Activated CD4-positive, alpha-beta memory T cell treated with anti-CD3 and anti-CD28 coated beads for 36 hours (primary cell): ENCODE data around the gene TRAPPC8. TPM values are rescaled to one million over a fixed set of nuclear protein-coding genes. Genes with fewer than 3 reads are reported as not detected.

ENCODE experiments used
- CTCF ChIA-PET: fragments of 350-600 bp; sonication (Branson Sonifier 250); formaldehyde crosslinking; loops from one replicate; lab custom pipeline; 2021; ENCODE audit warnings: antibody characterized with exemption, inconsistent platforms; lab: Charles Lee
- POLR2A ChIA-PET: fragments of 350-600 bp; sonication (Branson Sonifier 250); formaldehyde crosslinking; loops from one replicate; lab custom pipeline; 2021; ENCODE audit warnings: antibody characterized with exemption; lab: Charles Lee
- DNase-seq: peaks from one replicate; pipeline ENCODE4 v3.0.0-alpha.2; 2020
- H3K27ac Mint-ChIP-seq: one replicate; pipeline ENCODE4 v1.8.0; 2021; ENCODE audit warnings: mixed read lengths
- H3K27me3 Mint-ChIP-seq: one replicate; pipeline ENCODE4 v1.8.0; 2021; ENCODE audit warnings: mixed read lengths
- H3K36me3 Mint-ChIP-seq: one replicate; pipeline ENCODE4 v1.8.0; 2021; ENCODE audit warnings: mixed read lengths
- H3K4me1 Mint-ChIP-seq: one replicate; pipeline ENCODE4 v1.8.0; 2021; ENCODE audit warnings: low read depth, mixed read lengths
- H3K4me3 Mint-ChIP-seq: one replicate; pipeline ENCODE4 v1.8.0; 2021; ENCODE audit warnings: mild to moderate bottlenecking, mixed read lengths
- H3K9me3 Mint-ChIP-seq: one replicate; pipeline ENCODE4 v1.8.0; 2021; ENCODE audit warnings: mixed read lengths
- intact Hi-C: fragments of 100-400 bp; cut with micrococcal nuclease; formaldehyde crosslinking; loops from one replicate; pipeline ENCODE4 v1.15.1; 2023
- total RNA-seq, 2 experiments: library from RNA; stranded (reverse); gene quantifications; one replicate each; pipeline ENCODE4 v1.2.3, GENCODE V29; 2021

The TRAPPC8 gene
- total RNA-seq, 2 experiments from 2014 or later, result 30.4 to 34.2 TPM

GRCh38 chr18:31891566-31891965 is 51.4 kb downstream of the TRAPPC8 start:
- CTCF ChIA-PET, result interaction anchor here (0.6 kb wide), 1 partner anchor 140 kb away, joined by 3 read pairs; no protein-coding TSS in a partner anchor
- H3K4me1 Mint-ChIP-seq, result no peaks in the 10 kb centered on the region
- no peaks in the 10 kb centered on the region for H3K27me3 Mint-ChIP-seq
- H3K27ac Mint-ChIP-seq, result no peak overlapping the region
- no peak overlapping the region for H3K4me3 Mint-ChIP-seq
- no peaks in the 10 kb centered on the region for H3K9me3 Mint-ChIP-seq
- POLR2A ChIA-PET, result interaction anchor here (1.0 kb wide), 1 partner anchor 14 kb away, joined by 3 read pairs; no protein-coding TSS in a partner anchor
- intact Hi-C loops, result no loop called here
- H3K36me3 Mint-ChIP-seq, result peaks cover 43% of the 10 kb centered on the region
- no peak for DNase-seq

- peaks cover 70% of the 10 kb centered on the region for H3K36me3 Mint-ChIP-seq
- H3K27ac Mint-ChIP-seq, result no peak overlapping the region
- DNase-seq, result no peak
- H3K9me3 Mint-ChIP-seq, result peaks cover 17% of the 10 kb centered on the region
- ChIA-PET CTCF (no interaction called here), POLR2A (no interaction called here)
- H3K4me3 Mint-ChIP-seq, result no peak overlapping the region
- H3K4me1 Mint-ChIP-seq, result peaks cover 10% of the 10 kb centered on the region
- intact Hi-C loops, result no loop called here
- H3K27me3 Mint-ChIP-seq, result no peaks in the 10 kb centered on the region
These were observed 58.9 kb downstream of the TRAPPC8 start for GRCh38 chr18:31884020-31884419.

GRCh38 chr18:31880186-31880898 is 62.6 kb downstream of the TRAPPC8 start:
- H3K4me3 Mint-ChIP-seq, result no peak overlapping the region
- POLR2A ChIA-PET, result interaction anchor here (0.6 kb wide), 1 partner anchor 46 kb away, joined by 3 read pairs; no protein-coding TSS in a partner anchor
- peaks cover 10% of the 10 kb centered on the region for H3K4me1 Mint-ChIP-seq
- no peak overlapping the region for H3K27ac Mint-ChIP-seq
- intact Hi-C loops, result no loop called here
- H3K27me3 Mint-ChIP-seq, result no peaks in the 10 kb centered on the region
- CTCF ChIA-PET, result no interaction called here
- H3K36me3 Mint-ChIP-seq, result peaks cover 60% of the 10 kb centered on the region
- peaks cover 17% of the 10 kb centered on the region for H3K9me3 Mint-ChIP-seq
- DNase-seq, result no peak

GRCh38 chr18:31878358-31878757 is 64.6 kb downstream of the TRAPPC8 start:
- H3K9me3 Mint-ChIP-seq, result peaks cover 17% of the 10 kb centered on the region
- H3K4me1 Mint-ChIP-seq, result peaks cover 10% of the 10 kb centered on the region
- H3K27ac Mint-ChIP-seq, result no peak overlapping the region
- H3K36me3 Mint-ChIP-seq, result peaks cover 54% of the 10 kb centered on the region
- intact Hi-C loops, result no loop called here
- no peak overlapping the region for H3K4me3 Mint-ChIP-seq
- no peak for DNase-seq
- POLR2A ChIA-PET, result no interaction called here
- CTCF ChIA-PET, result interaction anchor here (1.0 kb wide), 1 partner anchor 28 kb away, joined by 5 read pairs; no protein-coding TSS in a partner anchor
- no peaks in the 10 kb centered on the region for H3K27me3 Mint-ChIP-seq

- ChIA-PET CTCF (interaction anchor here (1.0 kb wide), 1 partner anchor 29 kb away, joined by 5 read pairs; no protein-coding TSS in a partner anchor), POLR2A (no interaction called here)
- Mint-ChIP-seq H3K4me3 (no peak overlapping the region), H3K27me3 (no peaks in the 10 kb centered on the region), H3K9me3 (peaks cover 17% of the 10 kb centered on the region), H3K4me1 (peaks cover 10% of the 10 kb centered on the region), H3K27ac (no peak overlapping the region), H3K36me3 (peaks cover 51% of the 10 kb centered on the region)
- intact Hi-C loops, result no loop called here
- DNase-seq, result no peak
These were observed 65.0 kb downstream of the TRAPPC8 start for GRCh38 chr18:31877900-31878299.

- DNase-seq, result no peak
- peaks cover 47% of the 10 kb centered on the region for H3K36me3 Mint-ChIP-seq
- no peak overlapping the region for H3K4me3 Mint-ChIP-seq
- CTCF ChIA-PET, result no interaction called here
- H3K9me3 Mint-ChIP-seq, result peaks cover 13% of the 10 kb centered on the region
- intact Hi-C loops, result no loop called here
- H3K27me3 Mint-ChIP-seq, result no peaks in the 10 kb centered on the region
- peak overlapping the region; percentile 26 for H3K27ac Mint-ChIP-seq
- POLR2A ChIA-PET, result no interaction called here
- peaks cover 10% of the 10 kb centered on the region for H3K4me1 Mint-ChIP-seq
These were observed 66.2 kb downstream of the TRAPPC8 start for GRCh38 chr18:31876707-31877106.

GRCh38 chr18:31875301-31875700 is 67.6 kb downstream of the TRAPPC8 start:
- intact Hi-C loops, result no loop called here
- DNase-seq, result no peak
- no peak overlapping the region for H3K27ac Mint-ChIP-seq
- ChIA-PET CTCF (no interaction called here), POLR2A (no interaction called here)
- peaks cover 7% of the 10 kb centered on the region for H3K4me1 Mint-ChIP-seq
- H3K4me3 Mint-ChIP-seq, result no peak overlapping the region
- H3K36me3 Mint-ChIP-seq, result peaks cover 37% of the 10 kb centered on the region
- peaks cover 3% of the 10 kb centered on the region for H3K9me3 Mint-ChIP-seq
- H3K27me3 Mint-ChIP-seq, result no peaks in the 10 kb centered on the region

GRCh38 chr18:31863103-31863502 is 79.8 kb downstream of the TRAPPC8 start:
- ChIA-PET CTCF (no interaction called here), POLR2A (no interaction called here)
- Mint-ChIP-seq H3K27me3 (no peaks in the 10 kb centered on the region), H3K27ac (no peak overlapping the region), H3K36me3 (peaks cover 19% of the 10 kb centered on the region), H3K4me3 (no peak overlapping the region), H3K9me3 (no peaks in the 10 kb centered on the region), H3K4me1 (peaks cover 4% of the 10 kb centered on the region)
- intact Hi-C loops, result no loop called here
- DNase-seq, result no peak

GRCh38 chr18:31860488-31860887 is 82.4 kb downstream of the TRAPPC8 start:
- ChIA-PET POLR2A (interaction anchor here (0.7 kb wide), 1 partner anchor 17 kb away, joined by 6 read pairs; no protein-coding TSS in a partner anchor), CTCF (interaction anchor here (0.8 kb wide), 1 partner anchor 12 kb away, joined by 4 read pairs; no protein-coding TSS in a partner anchor)

GRCh38 chr18:31857526-31858106 is 85.3 kb downstream of the TRAPPC8 start:
- CTCF ChIA-PET, result no interaction called here
- peaks cover 24% of the 10 kb centered on the region for H3K36me3 Mint-ChIP-seq
- peaks cover 4% of the 10 kb centered on the region for H3K4me1 Mint-ChIP-seq
- intact Hi-C loops, result no loop called here
- no peak overlapping the region for H3K27ac Mint-ChIP-seq
- H3K4me3 Mint-ChIP-seq, result no peak overlapping the region
- no peak for DNase-seq
- no peaks in the 10 kb centered on the region for H3K27me3 Mint-ChIP-seq
- H3K9me3 Mint-ChIP-seq, result no peaks in the 10 kb centered on the region
- POLR2A ChIA-PET, result no interaction called here

More at GRCh38 chr18:31860488-31860887, 82.4 kb downstream of the TRAPPC8 start:
- no peak for DNase-seq
- intact Hi-C loops, result no loop called here
- no peaks in the 10 kb centered on the region for H3K9me3 Mint-ChIP-seq
- H3K27me3 Mint-ChIP-seq, result no peaks in the 10 kb centered on the region
- no peak overlapping the region for H3K4me3 Mint-ChIP-seq
- peaks cover 4% of the 10 kb centered on the region for H3K4me1 Mint-ChIP-seq
- H3K27ac Mint-ChIP-seq, result no peak overlapping the region
- H3K36me3 Mint-ChIP-seq, result peaks cover 24% of the 10 kb centered on the region

GRCh38 chr18:31850844-31851243 is 92.1 kb downstream of the TRAPPC8 start:
- H3K4me3 Mint-ChIP-seq, result no peak overlapping the region
- no peaks in the 10 kb centered on the region for H3K4me1 Mint-ChIP-seq
- DNase-seq, result no peak
- H3K27ac Mint-ChIP-seq, result no peak overlapping the region
- ChIA-PET POLR2A (no interaction called here), CTCF (interaction anchor here (0.7 to 1.0 kb wide), 3 partner anchors 10 to 17 kb away, joined by 3 to 4 read pairs (median 3); no protein-coding TSS in a partner anchor)
- intact Hi-C loops, result no loop called here
- H3K9me3 Mint-ChIP-seq, result no peaks in the 10 kb centered on the region
- H3K36me3 Mint-ChIP-seq, result peaks cover 23% of the 10 kb centered on the region
- H3K27me3 Mint-ChIP-seq, result no peaks in the 10 kb centered on the region

- CTCF ChIA-PET, result no interaction called here
- intact Hi-C loops, result no loop called here
- POLR2A ChIA-PET, result no interaction called here
- Mint-ChIP-seq H3K36me3 (peaks cover 33% of the 10 kb centered on the region), H3K27me3 (no peaks in the 10 kb centered on the region), H3K27ac (no peak overlapping the region), H3K4me1 (no peaks in the 10 kb centered on the region), H3K9me3 (no peaks in the 10 kb centered on the region), H3K4me3 (no peak overlapping the region)
- DNase-seq, result no peak
These were observed 102.4 kb downstream of the TRAPPC8 start for GRCh38 chr18:31840499-31840898.
